GM12878 (cell line): ENCODE measurements around the gene RNMT. TPM values are rescaled to one million over a fixed set of nuclear protein-coding genes. Genes with fewer than 3 reads are reported as not detected.
A peak's percentile ranks its signal among the peaks of the same experiment; 100 is the strongest.

Experiments used
- ATAC-seq: fragments of 200-7000 bp; cut with Tn5 transposase; 3 replicates; pipeline ENCODE4 v1.9.1; 2020; ENCODE audit warnings: mild to moderate bottlenecking, moderate library complexity
- Bru-seq: library from RNA; stranded (reverse); fragments of 400-500 nt; gene quantifications from one replicate; lab custom pipeline; 2021; lab: Mats Ljungman, UMichigan
- BruChase-seq, 2 experiments: library from RNA; stranded (reverse); fragments of 400-500 nt; gene quantifications; one replicate each; lab custom pipeline; 2021; lab: Mats Ljungman, UMichigan
- BruUV-seq: library from RNA; stranded (reverse); fragments of 400-500 nt; replicated peaks from 2 replicates; lab custom pipeline; 2021; lab: Mats Ljungman, UMichigan
- CTCF ChIA-PET: fragments of 300-600 bp; sonication (Branson Sonifier 250); formaldehyde crosslinking; extraction: SDS; loops from one replicate; lab custom pipeline; 2021; ENCODE audit warnings: inconsistent platforms; lab: Yijun Ruan, JAX
- POLR2A ChIA-PET: fragments of 350-600 bp; formaldehyde crosslinking; extraction: SDS; loops from one replicate; lab custom pipeline; 2021; ENCODE audit warnings: inconsistent platforms; lab: Charles Lee
- RAD21 ChIA-PET: fragments of 300-600 bp; sonication (Branson Sonifier 250); formaldehyde crosslinking; loops from one replicate; lab custom pipeline; 2023; ENCODE audit warnings: antibody characterized with exemption; ENCODE audit not compliant: unreplicated experiment; lab: Charles Lee
- SMC1A ChIA-PET: fragments of 300-600 bp; sonication (Branson Sonifier 250); formaldehyde crosslinking; loops from one replicate; lab custom pipeline; 2023; ENCODE audit not compliant: unreplicated experiment, uncharacterized antibody; lab: Charles Lee
- DNase-seq: peaks from one replicate; pipeline ENCODE4 v3.0.0-alpha.2; 2011; ENCODE audit warnings: low read depth, low spot score
- FAIRE-seq: peaks from 3 replicates; lab custom pipeline; 2011; peaks lifted over from hg19 to GRCh38; lab: Jason Lieb, UNC
- H2AFZ ChIP-seq: 2 replicates; pipeline ENCODE4 v1.6.0; 2011; ENCODE audit warnings: low read depth, low read length, control low read depth; ENCODE audit not compliant: control insufficient read depth
- H3K27ac ChIP-seq: 2 replicates; pipeline ENCODE4 v1.5.1; 2011; ENCODE audit warnings: control low read depth; ENCODE audit not compliant: control insufficient read depth, insufficient read depth
- H3K27me3 ChIP-seq, 2 experiments: replicated peaks in 1 of 2; 2 replicates each; pipeline versions ENCODE4 v1.6.0 to v1.6.1; 2011; ENCODE audit warnings: low read length in 1 of 2; ENCODE audit not compliant: control insufficient read depth in 2 of 2, insufficient read depth in 2 of 2
- H3K36me3 ChIP-seq, 2 experiments: 2 replicates each; pipeline ENCODE4 v1.5.1; 2011; ENCODE audit warnings: low read length in 1 of 2; ENCODE audit not compliant: control insufficient read depth in 2 of 2, insufficient read depth in 2 of 2
- H3K4me1 ChIP-seq: 2 replicates; pipeline ENCODE4 v1.6.1; 2011; ENCODE audit warnings: mild to moderate bottlenecking, low read length, moderate library complexity, mixed read lengths; ENCODE audit not compliant: control insufficient read depth, insufficient read depth
- H3K4me2 ChIP-seq: 2 replicates; pipeline ENCODE4 v1.6.0; 2011; ENCODE audit warnings: control low read depth; ENCODE audit not compliant: control insufficient read depth, insufficient read depth
- H3K4me3 ChIP-seq: fragments of 200-600 bp; sonication (generic); 2 replicates; pipeline ENCODE4 v1.5.1; 2016
- H3K79me2 ChIP-seq: 2 replicates; pipeline ENCODE4 v1.6.0; 2011; ENCODE audit warnings: low read length; ENCODE audit not compliant: control insufficient read depth, insufficient read depth
- H3K9ac ChIP-seq: 2 replicates; pipeline ENCODE4 v1.8.0; 2011; ENCODE audit warnings: low read length, control low read depth, mixed read lengths; ENCODE audit not compliant: control insufficient read depth, insufficient read depth
- H3K9me3 ChIP-seq: replicated peaks from 3 replicates; pipeline ENCODE4 v1.5.1; 2011; ENCODE audit warnings: mild to moderate bottlenecking, low read length; ENCODE audit not compliant: control insufficient read depth, insufficient read depth
- H4K20me1 ChIP-seq: 2 replicates; pipeline ENCODE4 v1.6.0; 2011; ENCODE audit not compliant: control insufficient read depth, insufficient read depth
- ATF2 ChIP-seq: IDR thresholded peaks from 2 replicates; pipeline ENCODE4 v1.6.1; 2012; ENCODE audit warnings: low read length, inconsistent platforms
- BACH1 ChIP-seq: fragments of 450-650 bp; IDR thresholded peaks from 2 replicates; pipeline ENCODE4 v1.6.1; 2017; ENCODE audit warnings: mild to moderate bottlenecking, borderline replicate concordance
- CUX1 ChIP-seq: IDR thresholded peaks from 2 replicates; pipeline ENCODE4 v1.6.1; 2012; ENCODE audit warnings: improper control_type of control experiment, low read depth, low read length; ENCODE audit not compliant: insufficient replicate concordance
- GABPA ChIP-seq: IDR thresholded peaks from 2 replicates; pipeline ENCODE4 v1.6.1; 2014; ENCODE audit warnings: antibody characterized with exemption, low read depth, mild to moderate bottlenecking, inconsistent platforms
- MYC ChIP-seq: IDR thresholded peaks from 2 replicates; pipeline ENCODE4 v1.6.1; 2011; ENCODE audit warnings: mild to moderate bottlenecking, low read length, moderate library complexity, inconsistent platforms; ENCODE audit not compliant: insufficient read depth, insufficient replicate concordance, insufficient read length, severe bottlenecking
- POLR2A ChIP-seq: IDR thresholded peaks from 2 replicates; pipeline ENCODE4 v1.6.1; 2011; ENCODE audit warnings: low read depth, mild to moderate bottlenecking, low read length
- RFX5 ChIP-seq: IDR thresholded peaks from 2 replicates; pipeline ENCODE4 v1.6.1; 2011; ENCODE audit warnings: low read depth, low read length, improper control_type of control experiment
- STAT1 ChIP-seq: fragments of 450-650 bp; conservative IDR thresholded peaks from 2 replicates; pipeline ENCODE4 v1.6.1; 2014; ENCODE audit warnings: antibody characterized with exemption, mild to moderate bottlenecking
- TCF7 ChIP-seq: IDR thresholded peaks from 2 replicates; pipeline ENCODE4 v1.6.1; 2014; ENCODE audit warnings: antibody characterized with exemption, borderline replicate concordance
- WGBS: methylation state at CpG from one replicate; pipeline ENCODE4 v1.1.6; 2016; ENCODE audit warnings: low lambda C conversion rate; ENCODE audit not compliant: insufficient replicate concordance, insufficient coverage; ENCODE audit errors: missing lambda C conversion rate; 5-methylcytosine and 5-hydroxymethylcytosine counted together
- in situ Hi-C: fragments of 300-500 bp; cut with MboI; formaldehyde crosslinking; loops from 9 replicates; pipeline ENCODE4 v1.14.3; 2018; ENCODE audit warnings: mixed read lengths
- intact Hi-C: fragments of 100-400 bp; cut with micrococcal nuclease; formaldehyde crosslinking; loops from one replicate; pipeline ENCODE4 v1.14.2; 2022; ENCODE audit not compliant: unreplicated experiment
- long read RNA-seq, 2 experiments: library from polyadenylated mRNA; unstranded; transcript quantifications; one replicate each; pipeline ENCODE4 v2.0.0, GENCODE V29; 2019 to 2020
- polyA minus RNA-seq, 3 experiments: library from RNA; depleted of rRNA, polyadenylated mRNA; stranded (reverse); fragments of >200 nt; gene quantifications; 2 replicates each; pipeline ENCODE4 v1.2.3, GENCODE V29; 2011
- polyA plus RNA-seq, 11 experiments: library from polyadenylated mRNA; depleted of rRNA in 4 of 11; unstranded in 6 of 11; stranded (reverse) in 5 of 11; fragments of >200 nt; fragmentation: Nextera tagmentation in 4 of 11; fragmentation: Illumina TruSeq in 1 of 11; extraction: Ambion mirVana in 4 of 11; extraction: Trizol in 1 of 11; gene quantifications; 1 replicate in 1 of 11; 2 replicates in 10 of 11; pipeline versions ENCODE4 v1.2.1 to v1.2.3, GENCODE V29; 2011 to 2016; ENCODE audit warnings: inconsistent platforms in 2 of 11, missing spikeins in 2 of 11, low read depth in 1 of 11
- total RNA-seq, 4 experiments: library from RNA; depleted of rRNA in 3 of 4; stranded (reverse); fragments of >200 nt in 3 of 4; fragmentation: Illumina TruSeq in 1 of 4; extraction: Trizol in 1 of 4; gene quantifications; 2 replicates each; pipeline versions ENCODE4 v1.2.1 to v1.2.3, GENCODE V29; 2013 to 2021

The RNMT gene
- 132 and 134 TPM in 2 replicates for total RNA-seq (2013; cell fraction: nucleolus; rRNA removed)
- total RNA-seq (2014; rRNA removed) (18.1 and 24.2 TPM in 2 replicates), total RNA-seq (2014; rRNA removed; fragmentation: Illumina TruSeq; extraction: Trizol) (30.1 and 31.3 TPM in 2 replicates), total RNA-seq (2021) (30.6 and 33.2 TPM in 2 replicates), polyA plus RNA-seq (2011; rRNA removed) (49.1 and 58.4 TPM in 2 replicates), polyA plus RNA-seq (2014; fragmentation: Illumina TruSeq; extraction: Trizol) (32.1 and 37.7 TPM in 2 replicates), polyA plus RNA-seq (2014; fragmentation: Nextera tagmentation; extraction: Ambion mirVana) (10 to 100 TPM; 44.5 to 63.2 TPM), polyA plus RNA-seq (2014; rRNA removed) (19.4 and 19.7 TPM in 2 replicates), polyA plus RNA-seq (2016; fragmentation: Nextera tagmentation; extraction: Ambion mirVana) (10 to 100 TPM; 46.3 to 47.8 TPM), polyA minus RNA-seq (2011; rRNA and poly(A)+ RNA removed) (20.3 and 24.7 TPM in 2 replicates), Bru-seq, nascent RNA (percentile 95 among the genes with signal in this experiment), BruChase-seq, experiment 1, labeled RNA remaining after a 6-hour chase (percentile 90 among the genes with signal in this experiment), BruChase-seq, experiment 2, labeled RNA remaining after a 2-hour chase (percentile 96 among the genes with signal in this experiment)
- 30.9 TPM for polyA plus RNA-seq (2011; ENCODE audit: low read depth)
- 24.2 and 37.3 TPM in 2 replicates for polyA plus RNA-seq (2011; cell fraction: cytosol; rRNA removed)
- polyA plus RNA-seq (2011; cell fraction: nucleus; rRNA removed) = 66.9 and 95.7 TPM in 2 replicates
- 44.9 and 55.3 TPM in 2 replicates for polyA plus RNA-seq (2012)
- 10.7 and 14.6 TPM in 2 replicates for polyA minus RNA-seq (2011; cell fraction: cytosol; rRNA and poly(A)+ RNA removed)
- polyA minus RNA-seq (2011; cell fraction: nucleus; rRNA and poly(A)+ RNA removed) = 18.3 and 19.0 TPM in 2 replicates
- long read RNA-seq, experiment 1, full-length matches to known transcripts = 3 of 14 reads
- long read RNA-seq, experiment 1, partial matches to known transcripts = 7 of 14 reads
- long read RNA-seq, experiment 1, other reads (novel, unspliced or antisense) = 4 of 14 reads
- long read RNA-seq, experiment 2, full-length matches to known transcripts = 20 of 74 reads
- long read RNA-seq, experiment 2, partial matches to known transcripts = 43 of 74 reads
- long read RNA-seq, experiment 2, other reads (novel, unspliced or antisense) = 11 of 74 reads

- SMC1A ChIA-PET = interaction anchor here (0.6 to 2.5 kb wide), 6 partner anchors 19 to 510 kb away, joined by 3 to 14 read pairs (median 3); no protein-coding TSS in a partner anchor
- Histone ChIP-seq H3K4me3 (peak within 1 kb of the TSS; percentile 87), H3K27me3 (no peaks in the 10 kb centered on the region), H3K79me2 (peaks cover 91% of the 10 kb centered on the region), H3K9ac (peak within 1 kb of the TSS; percentile 77), H2AFZ (peak within 1 kb of the TSS; percentile 93), H3K36me3 (0 out of 4 replicates have a peak, but pooled peaks cover 0 to 5% of the 10 kb centered on the region in 2 experiments), H3K4me2 (peak within 1 kb of the TSS; percentile 89), H3K27ac (peak within 1 kb of the TSS; percentile 84), H3K4me1 (peaks cover 5% of the 10 kb centered on the region), H3K9me3 (no peaks in the 10 kb centered on the region; the same call in 2 of the 3 replicates), H4K20me1 (no peaks in the 10 kb centered on the region)
- ATAC-seq = peak; percentile 95
- peak; percentile 86 for DNase-seq
- no TSS peak for BruUV-seq
- CTCF ChIA-PET = interaction anchor here (0.8 to 1.9 kb wide), 6 partner anchors 10 to 171 kb away, joined by 3 to 5 read pairs (median 4); no protein-coding TSS in a partner anchor
- in situ Hi-C loops = no loop called here
- under 1% methylated on average over 67 of the region's 76 CpGs for WGBS
- RAD21 ChIA-PET = interaction anchor here (1.9 to 2.5 kb wide), 3 partner anchors 113 to 168 kb away, joined by 4 to 9 read pairs (median 5); no protein-coding TSS in a partner anchor
- POLR2A ChIA-PET = interaction anchor here (1.0 to 1.3 kb wide), 2 partner anchors 141 to 148 kb away, joined by 3 to 4 read pairs; no protein-coding TSS in a partner anchor
- intact Hi-C loops = loop anchor here (5.0 kb wide), 2 partner anchors 119 to 164 kb away; no protein-coding TSS in a partner anchor
- peak; percentile 65 for FAIRE-seq
- TF ChIP-seq BACH1 = peak; percentile 85
- peak; percentile 93 for TF ChIP-seq GABPA
- peak; percentile 93 for TF ChIP-seq MYC
- peak; percentile 89 for TF ChIP-seq POLR2A
- TF ChIP-seq TCF7 = no peak
- TF ChIP-seq CUX1 = no peak
- peak; percentile 41; the same call in 1 of the 2 replicates for TF ChIP-seq RFX5
- peak; percentile 35; the same call in 1 of the 2 replicates for TF ChIP-seq STAT1
- no peak; the same call in 1 of the 2 replicates for TF ChIP-seq ATF2
These were observed at the start of gene RNMT, which contains the start of gene FAM210A for GRCh38 chr18:13726232-13726971. Gene RNMT, plus strand, starts transcription at chr18:13726673. Its CDS starts 4,845 bp downstream, at chr18:13731518. Gene FAM210A, minus strand, starts transcription at chr18:13726558. Its CDS starts 44,481 bp downstream, at chr18:13682077.
